Aorta (tissue), 5 donors: ENCODE results near the gene GOLGA3. TPM values are rescaled to one million over a fixed set of nuclear protein-coding genes. Genes with fewer than 3 reads are reported as not detected.
A peak's percentile ranks its signal among the peaks of the same experiment; 100 is the strongest.
"Not testable (repeated sequence)": the region's sequence is repeated elsewhere in the genome, so short reads cannot be mapped to it uniquely, and the experiment has no call there.

Experiments
- ATAC-seq: fragments of 200-7000 bp; cut with Tn5 transposase; one replicate; pipeline ENCODE4 v1.9.1; 2022; ENCODE audit warnings: moderate library complexity; ENCODE audit not compliant: low FRiP score
- DNase-seq, 2 donors: peaks; one replicate each; pipeline ENCODE4 v3.0.0-alpha.2; 2020
- H3K27ac ChIP-seq, 2 donors: one replicate each; pipeline ENCODE4 v1.5.1; 2013; ENCODE audit warnings: low read length in 2 of 2, mild to moderate bottlenecking in 2 of 2, moderate library complexity in 2 of 2, control low read depth in 1 of 2, inconsistent platforms in 1 of 2, low read depth in 1 of 2
- H3K27me3 ChIP-seq, 2 donors: one replicate each; pipeline ENCODE4 v1.6.1; 2013; ENCODE audit warnings: control low read depth in 1 of 2, low read length in 1 of 2, mild to moderate bottlenecking in 1 of 2, moderate library complexity in 1 of 2; ENCODE audit not compliant: insufficient read depth in 2 of 2, control insufficient read depth in 1 of 2
- H3K36me3 ChIP-seq, 2 donors: one replicate each; pipeline ENCODE4 v1.6.1; 2013; ENCODE audit warnings: control low read depth in 1 of 2, low read length in 1 of 2, mild to moderate bottlenecking in 1 of 2; ENCODE audit not compliant: insufficient read depth in 2 of 2, control insufficient read depth in 1 of 2
- H3K4me1 ChIP-seq, 2 donors: one replicate each; pipeline ENCODE4 v1.6.1; 2013; ENCODE audit warnings: low read length in 2 of 2, control low read depth in 1 of 2, mild to moderate bottlenecking in 1 of 2, moderate library complexity in 1 of 2; ENCODE audit not compliant: insufficient read depth in 2 of 2, control insufficient read depth in 1 of 2
- H3K4me3 ChIP-seq, 2 donors: one replicate each; pipeline ENCODE4 v1.5.1; 2013; ENCODE audit warnings: low read length in 2 of 2, control low read depth in 1 of 2, mild to moderate bottlenecking in 1 of 2
- H3K9me3 ChIP-seq: one replicate; pipeline ENCODE4 v1.6.1; 2013; ENCODE audit warnings: mild to moderate bottlenecking, low read length; ENCODE audit not compliant: control insufficient read depth
- WGBS, 2 donors: extraction: QIAGEN DNeasy Blood & Tissue Kit; methylation state at CpG; one replicate each; pipeline ENCODE4 v1.1.7; 2013; 5-methylcytosine and 5-hydroxymethylcytosine counted together
- intact Hi-C, 2 donors: fragments of 100-400 bp; cut with DNase I; formaldehyde crosslinking; loops; one replicate each; pipeline versions ENCODE4 v1.14.2 to v1.15.0; 2022
- polyA plus RNA-seq, 2 donors: library from polyadenylated mRNA; stranded (reverse); fragments of 200-250 nt; gene quantifications; one replicate each; pipeline ENCODE4 v1.2.3, GENCODE V29; 2013
- total RNA-seq, 2 donors: library from RNA; stranded (reverse); fragmentation: NEBNext Ultra II Directional; extraction: Animal tissue kit (Norgen Biotek cat#: 25700); gene quantifications; one replicate each; pipeline ENCODE4 v1.2.1, GENCODE V29; 2021
- donor health status: healthy with polysubstance abuse.
- donor health status: Bipolar disorder and iron deficiency.
- donor health status: DM: no; HTN: no; CAD: no.
- donor health status: DM: no; HTN: no; CAD: no.
- donor health status: DM: yes; HTN: yes; CAD: no.

GOLGA3 gene
- total and polyA plus RNA-seq, 4 donors: 17.9 to 91.2 (median 52.4) TPM

GRCh38 chr12:132783917-132784531 is 44.6 kb downstream of the GOLGA3 start:
- no peak overlapping the region for H3K4me3 ChIP-seq
- WGBS, 2 donors: 82 to 84% methylated on average over 22 of the region's 22 CpGs
- H3K27me3 ChIP-seq: no peaks in the 10 kb centered on the region
- intact Hi-C loops: no loop called here
- no peak for ATAC-seq
- peak in 1 of 2 donors; percentile 85 for DNase-seq
- no peaks in the 10 kb centered on the region for H3K9me3 ChIP-seq
- no peaks in the 10 kb centered on the region for H3K4me1 ChIP-seq
- peaks cover 0 to 26% of the 10 kb centered on the region in 2 donors for H3K36me3 ChIP-seq
- H3K27ac ChIP-seq: no peak overlapping the region

GRCh38 chr12:132781938-132782337 is 46.7 kb downstream of the GOLGA3 start:
- no peaks in the 10 kb centered on the region for H3K27me3 ChIP-seq
- 92 to 94% methylated on average over 12 of the region's 12 CpGs for WGBS, 2 donors
- intact Hi-C loops: no loop called here
- no peaks in the 10 kb centered on the region for H3K9me3 ChIP-seq
- ATAC-seq (no peak), DNase-seq (no peak)
- H3K4me3 ChIP-seq: no peak overlapping the region
- no peak overlapping the region for H3K27ac ChIP-seq
- H3K4me1 ChIP-seq: no peaks in the 10 kb centered on the region
- H3K36me3 ChIP-seq: peaks cover 0 to 23% of the 10 kb centered on the region in 2 donors

- ATAC-seq (no peak), DNase-seq (no peak)
- intact Hi-C loops: no loop called here
- Histone ChIP-seq H3K27me3 (no peaks in the 10 kb centered on the region), H3K9me3 (no peaks in the 10 kb centered on the region), H3K36me3 (peaks cover 0 to 26% of the 10 kb centered on the region in 2 donors), H3K4me1 (no peaks in the 10 kb centered on the region), H3K27ac (no peak overlapping the region), H3K4me3 (no peak overlapping the region)
- 93 to 94% methylated on average over 30 of the region's 30 CpGs for WGBS, 2 donors
Observed at GRCh38 chr12:132779781-132780353, 48.8 kb downstream of the GOLGA3 start.

GRCh38 chr12:132777614-132778013 is 51.1 kb downstream of the GOLGA3 start:
- H3K27ac ChIP-seq: no peak overlapping the region
- intact Hi-C loops: no loop called here
- DNase-seq: no peak
- 91 to 93% methylated on average over 20 of the region's 20 CpGs for WGBS, 2 donors
- no peak overlapping the region for H3K4me3 ChIP-seq
- ATAC-seq: no peak
- no peaks in the 10 kb centered on the region for H3K4me1 ChIP-seq
- no peaks in the 10 kb centered on the region for H3K27me3 ChIP-seq
- H3K9me3 ChIP-seq: no peaks in the 10 kb centered on the region
- peaks cover 2 to 21% of the 10 kb centered on the region in 2 donors for H3K36me3 ChIP-seq

- ATAC-seq (peak; percentile 62), DNase-seq (peak in 1 of 2 donors; percentile 67)
- Histone ChIP-seq H3K9me3 (no peaks in the 10 kb centered on the region), H3K36me3 (peaks cover 2 to 19% of the 10 kb centered on the region in 2 donors), H3K4me3 (no peak overlapping the region), H3K27me3 (no peaks in the 10 kb centered on the region), H3K27ac (no peak overlapping the region), H3K4me1 (no peaks in the 10 kb centered on the region)
- WGBS, 2 donors: 50 to 53% methylated on average over 29 of the region's 29 CpGs
- intact Hi-C loops: no loop called here
Observed at GRCh38 chr12:132776816-132777568, 51.7 kb downstream of the GOLGA3 start.

- DNase-seq, H3K27ac ChIP-seq, intact Hi-C loops, H3K4me1 ChIP-seq, H3K4me3 ChIP-seq, H3K9me3 ChIP-seq, ATAC-seq, H3K27me3 ChIP-seq: not testable (repeated sequence)
- peaks cover 2 to 16% of the 10 kb centered on the region in 2 donors for H3K36me3 ChIP-seq
- WGBS, 2 donors: 82 to 85% methylated on average over 10 to 12 of the region's 12 CpGs
Observed at GRCh38 chr12:132776230-132776625, 52.4 kb downstream of the GOLGA3 start.

GRCh38 chr12:132775502-132776229 is 53.0 kb downstream of the GOLGA3 start:
- intact Hi-C loops: no loop called here
- Histone ChIP-seq H3K36me3 (peaks cover 2 to 16% of the 10 kb centered on the region in 2 donors), H3K27ac (no peak overlapping the region), H3K4me1 (no peaks in the 10 kb centered on the region), H3K4me3 (no peak overlapping the region), H3K27me3 (no peaks in the 10 kb centered on the region), H3K9me3 (no peaks in the 10 kb centered on the region)
- no peak for DNase-seq
- 91 to 92% methylated on average over 21 to 23 of the region's 24 CpGs for WGBS, 2 donors
- ATAC-seq: no peak

GRCh38 chr12:132774646-132775275 is 53.9 kb downstream of the GOLGA3 start:
- no peaks in the 10 kb centered on the region for H3K9me3 ChIP-seq
- ATAC-seq (no peak), DNase-seq (no peak)
- H3K36me3 ChIP-seq: peaks cover 5 to 13% of the 10 kb centered on the region in 2 donors
- H3K27ac ChIP-seq: no peak overlapping the region
- H3K4me3 ChIP-seq: no peak overlapping the region
- H3K27me3 ChIP-seq: no peaks in the 10 kb centered on the region
- intact Hi-C loops: no loop called here
- WGBS, 2 donors: 87 to 89% methylated on average over 30 of the region's 30 CpGs
- H3K4me1 ChIP-seq: no peaks in the 10 kb centered on the region
